Activated T-helper 1 cell treated with anti-CD3 and anti-CD28 coated beads, Interleukin-2, amount 50 U/mL, for 16 hours (primary cell): Measurements from ENCODE around the gene PELI1.
"Not testable (repeated sequence)": the region's sequence is repeated elsewhere in the genome, so short reads cannot be mapped to it uniquely, and the experiment has no call there.

Experiments used
- DNase-seq, 2 donors: peaks; one replicate each; pipeline ENCODE4 v3.0.0-alpha.2; 2020; ENCODE audit warnings: low read depth in 1 of 2, low spot score in 1 of 2

Gene PELI1

DNA sequence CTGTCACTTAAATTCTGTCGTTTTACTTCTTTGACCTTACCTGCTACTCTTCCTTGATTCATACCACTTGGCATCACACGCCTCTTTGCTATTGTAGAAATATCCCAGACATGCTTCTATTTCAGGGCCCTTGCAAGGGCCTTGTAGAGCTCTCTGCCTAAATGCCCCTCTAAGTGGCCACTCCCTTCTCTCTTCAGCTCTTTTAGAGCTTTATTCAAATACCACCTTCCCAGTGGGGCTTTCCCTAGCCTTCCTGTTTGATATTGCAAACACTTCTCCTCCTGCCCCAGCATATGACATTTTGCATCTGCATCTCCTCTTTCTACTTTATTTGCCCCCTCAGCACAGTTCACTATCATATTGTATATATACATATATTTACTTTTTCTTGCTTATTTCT is 54.0 kb downstream of the PELI1 start:
- DNase-seq = no peak

DNA sequence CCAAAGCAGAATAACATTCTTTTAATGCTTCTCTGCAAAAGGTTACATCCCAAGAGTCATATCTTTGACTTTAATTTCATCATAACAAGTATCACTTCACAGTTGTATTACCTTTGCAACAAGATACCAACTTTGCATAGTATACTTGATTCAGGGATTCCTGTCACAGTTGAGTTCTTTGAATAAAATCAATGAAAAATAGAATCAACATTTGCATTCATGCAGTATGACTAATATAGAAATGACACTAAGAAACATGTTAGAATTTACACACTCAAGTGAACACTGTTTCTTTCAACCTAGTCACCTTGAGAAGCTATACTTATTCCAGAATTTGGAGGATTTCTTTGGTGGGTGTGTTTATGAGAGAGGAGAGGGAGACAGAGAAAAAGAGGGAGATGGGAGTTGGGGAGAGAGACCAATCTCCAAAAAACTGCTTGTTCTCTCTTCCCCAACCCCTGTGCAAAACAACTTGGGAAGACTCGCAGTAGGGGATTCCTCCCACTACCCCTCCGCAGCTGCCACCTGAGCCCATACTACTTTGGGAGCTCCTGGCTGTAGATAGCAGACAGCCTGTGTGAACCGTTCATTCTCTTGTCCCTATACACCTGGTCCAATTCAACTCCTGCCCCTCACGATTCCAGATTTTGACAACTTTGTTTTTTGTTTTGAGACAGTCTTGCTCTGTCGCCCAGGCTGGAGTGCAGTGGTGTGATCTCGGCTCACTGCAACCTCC is 57.7 kb downstream of the PELI1 start:
- no peak for DNase-seq

DNA sequence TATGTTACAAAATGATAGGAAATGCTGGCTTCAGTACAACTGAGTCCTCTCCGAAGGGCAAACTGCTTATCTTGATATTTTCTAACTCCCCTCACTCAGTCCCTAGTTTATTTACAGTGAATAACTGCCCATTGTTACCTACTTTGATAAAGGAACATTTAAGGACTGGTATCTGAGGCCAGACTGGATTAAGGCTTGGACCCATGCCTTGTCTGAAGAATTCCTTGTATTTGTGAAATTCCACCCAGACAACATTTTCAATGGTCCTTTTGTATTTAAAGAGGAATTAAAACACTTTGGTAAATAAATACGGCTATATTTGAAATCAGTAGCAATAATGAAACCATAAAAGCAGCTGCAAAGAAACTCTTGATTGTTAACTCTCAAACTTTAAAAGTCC is 58.3 kb downstream of the PELI1 start:
- DNase-seq = no peak

DNA sequence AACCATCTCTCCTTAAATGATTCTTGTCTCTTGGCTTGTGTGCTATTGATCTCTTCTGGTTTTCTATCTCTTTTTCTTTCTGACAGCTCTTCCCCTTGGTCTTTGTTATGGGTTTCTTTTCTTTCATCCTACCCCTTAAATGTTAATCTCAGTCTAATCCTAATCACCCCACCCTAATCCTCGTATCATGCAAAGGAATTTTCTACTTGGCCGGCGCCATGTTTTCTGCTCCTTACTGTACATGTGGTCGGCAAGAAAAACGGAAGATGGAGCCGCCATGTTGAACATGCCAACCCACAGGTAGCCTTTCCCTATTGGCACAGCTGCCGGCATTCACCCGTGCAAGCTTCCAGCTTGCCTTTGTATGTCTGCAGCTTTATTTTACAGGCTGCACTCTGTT is 63.2 kb downstream of the PELI1 start:
- DNase-seq = no peak

DNA sequence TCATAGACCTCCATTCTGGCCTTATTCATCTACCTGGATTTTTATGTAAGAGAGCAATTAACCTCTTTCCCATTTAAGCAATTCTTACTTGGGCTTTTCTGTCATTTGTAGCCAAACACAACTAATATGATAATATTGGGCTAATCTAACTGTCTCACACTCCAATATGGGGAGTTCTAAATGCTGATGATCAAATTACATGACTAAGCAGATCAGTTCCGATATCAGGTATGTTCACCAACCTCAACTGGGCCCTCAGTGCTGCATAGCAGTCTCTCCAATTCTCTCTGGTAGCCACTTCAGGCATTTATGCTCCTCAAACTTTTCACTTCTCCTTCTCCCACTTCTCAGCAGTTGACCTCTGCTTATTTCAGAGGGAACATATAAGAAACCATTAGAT is 64.0 kb downstream of the PELI1 start:
- no peak for DNase-seq

GRCh38 chr2:64079688-64080087 is 64.5 kb downstream of the PELI1 start:
- not testable (repeated sequence) for DNase-seq

- not testable (repeated sequence) for DNase-seq
These were observed 67.4 kb downstream of the PELI1 start for GRCh38 chr2:64076828-64077227.

DNA sequence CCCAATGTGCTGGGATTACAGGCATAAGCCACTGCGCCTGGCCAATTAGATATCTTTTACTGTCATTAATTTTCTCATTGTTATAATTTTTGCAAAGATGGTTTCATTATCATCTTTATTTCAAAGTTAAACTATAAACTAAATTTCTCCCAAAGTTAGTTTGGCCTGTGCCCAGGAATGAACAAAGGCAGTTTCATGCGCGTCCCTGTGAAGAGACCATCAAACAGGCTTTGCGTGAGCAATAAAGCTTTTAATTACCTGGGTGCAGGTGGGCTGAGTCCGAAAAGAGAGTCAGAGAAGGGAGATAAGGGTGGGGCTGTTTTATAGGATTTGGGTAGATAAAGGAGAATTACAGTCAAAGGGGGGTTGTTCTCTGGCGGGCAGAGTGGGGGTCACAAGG is 69.6 kb downstream of the PELI1 start:
- not testable (repeated sequence) for DNase-seq

DNA sequence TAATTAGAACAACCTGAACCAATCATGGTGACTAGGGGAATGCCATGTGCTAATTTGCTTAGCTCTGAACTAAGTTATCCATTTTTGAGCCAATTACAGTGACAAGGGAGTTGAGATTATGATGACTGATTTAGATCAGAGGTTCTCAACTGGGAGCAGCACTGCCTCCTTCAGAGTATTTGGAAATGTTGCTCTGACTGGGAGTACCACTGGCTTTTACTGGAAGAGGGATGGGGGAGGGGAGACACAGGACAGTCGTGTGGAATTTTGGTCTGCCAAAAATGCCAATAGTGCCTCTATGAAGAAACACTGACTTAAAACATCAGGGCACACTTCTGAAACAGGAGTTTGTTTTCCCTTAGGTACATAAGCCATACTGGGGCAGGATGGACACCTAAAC is 76.9 kb downstream of the PELI1 start:
- no peak for DNase-seq

DNA sequence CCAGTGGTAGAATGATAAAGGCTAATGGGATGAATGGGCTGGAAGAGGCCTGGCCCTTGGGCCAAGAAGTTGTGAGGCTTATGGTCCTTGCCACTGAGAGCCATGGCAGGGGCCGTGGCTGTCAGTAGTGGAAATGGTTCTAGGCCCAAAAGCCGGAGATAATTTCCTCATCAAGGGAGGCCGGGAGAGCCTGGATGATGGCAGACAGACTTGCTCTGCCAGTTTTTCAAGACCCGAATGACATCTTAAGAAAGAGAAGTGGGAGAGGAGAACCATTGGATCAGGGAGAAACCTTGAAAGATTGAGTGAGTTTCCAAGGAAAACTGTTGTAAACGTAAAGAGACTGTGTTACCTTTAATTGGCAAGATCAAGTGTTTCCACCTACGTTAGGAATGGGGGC is 78.7 kb downstream of the PELI1 start:
- no peak for DNase-seq

DNA sequence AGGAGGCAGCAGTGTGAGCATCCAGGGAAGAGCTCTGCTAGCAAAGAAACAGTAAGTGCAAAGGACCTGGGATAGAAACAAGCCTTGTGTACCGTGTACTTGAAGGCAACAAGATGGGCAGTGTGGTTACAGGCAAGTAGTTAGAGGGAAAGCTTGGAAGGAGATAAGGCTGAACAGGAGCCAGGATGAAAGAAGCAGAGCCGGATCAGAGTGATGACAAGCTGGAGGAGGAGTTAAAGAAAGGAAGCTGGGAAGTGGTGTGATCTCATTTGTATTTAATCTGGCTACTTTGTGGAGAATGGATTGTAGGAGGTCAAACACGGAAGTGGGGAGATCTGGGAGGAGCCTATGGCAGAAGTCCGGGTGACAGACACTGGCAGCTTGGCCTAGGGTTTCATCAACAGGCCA is 80.3 kb downstream of the PELI1 start:
- DNase-seq = no peak

DNA sequence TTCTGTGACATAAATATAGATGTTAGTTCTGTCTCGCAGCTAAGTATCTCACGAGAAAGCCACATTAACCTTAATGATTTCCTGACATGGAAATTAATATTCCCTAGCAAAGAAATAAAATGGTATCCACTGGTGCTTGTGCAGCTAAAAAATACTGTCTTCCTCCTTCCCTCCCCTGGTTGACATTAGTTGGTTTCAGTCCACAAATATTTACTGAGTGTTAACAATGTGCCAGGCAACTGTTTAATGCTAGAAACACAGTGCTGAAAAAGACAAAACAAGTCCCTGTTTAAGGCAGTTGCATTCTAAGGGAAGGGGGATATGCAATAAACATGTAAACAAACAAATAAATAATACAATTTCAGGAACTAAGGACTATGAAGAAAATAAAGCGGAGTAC is 80.8 kb downstream of the PELI1 start:
- no peak for DNase-seq

DNA sequence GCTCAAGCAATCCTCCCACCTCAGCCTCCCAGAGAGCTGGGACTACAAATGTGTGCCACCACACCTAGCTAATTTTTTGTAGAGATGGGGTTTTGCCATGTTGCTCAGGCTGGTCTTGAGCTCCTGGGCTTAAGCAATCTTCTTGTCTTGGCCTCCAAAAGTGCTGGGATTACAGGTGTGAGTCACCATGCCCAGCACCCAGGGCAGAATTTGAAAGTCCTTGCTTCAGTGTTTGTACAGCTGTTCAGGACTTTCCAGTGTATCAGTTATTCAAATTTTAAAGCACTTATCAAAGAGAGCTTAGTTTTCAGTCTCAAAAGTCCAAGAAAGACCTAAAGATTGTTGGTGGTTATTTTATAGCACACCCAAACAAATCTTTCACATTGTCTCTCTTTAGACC is 81.4 kb downstream of the PELI1 start:
- DNase-seq = no peak

GRCh38 chr2:64059270-64059669 is 85.0 kb downstream of the PELI1 start:
- DNase-seq = no peak

DNA sequence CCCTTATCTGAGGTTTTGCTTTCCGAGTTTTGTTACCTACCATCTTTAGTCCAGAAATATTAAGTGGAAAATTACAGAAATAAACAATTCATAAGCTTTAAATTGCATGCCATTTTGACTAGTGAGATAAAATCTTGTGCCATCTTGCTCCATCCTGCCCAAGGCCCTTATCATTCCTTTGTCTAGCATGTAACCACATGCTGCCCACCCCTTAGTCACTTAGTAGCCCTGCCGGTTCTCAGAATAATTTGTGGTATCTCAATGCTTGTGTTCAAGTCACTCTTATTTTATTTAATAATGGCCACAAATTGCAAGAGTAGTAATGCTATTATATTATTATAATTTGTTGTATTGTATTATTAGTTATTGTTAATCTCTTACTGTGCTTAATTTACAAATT is 88.2 kb downstream of the PELI1 start:
- DNase-seq = no peak

DNA sequence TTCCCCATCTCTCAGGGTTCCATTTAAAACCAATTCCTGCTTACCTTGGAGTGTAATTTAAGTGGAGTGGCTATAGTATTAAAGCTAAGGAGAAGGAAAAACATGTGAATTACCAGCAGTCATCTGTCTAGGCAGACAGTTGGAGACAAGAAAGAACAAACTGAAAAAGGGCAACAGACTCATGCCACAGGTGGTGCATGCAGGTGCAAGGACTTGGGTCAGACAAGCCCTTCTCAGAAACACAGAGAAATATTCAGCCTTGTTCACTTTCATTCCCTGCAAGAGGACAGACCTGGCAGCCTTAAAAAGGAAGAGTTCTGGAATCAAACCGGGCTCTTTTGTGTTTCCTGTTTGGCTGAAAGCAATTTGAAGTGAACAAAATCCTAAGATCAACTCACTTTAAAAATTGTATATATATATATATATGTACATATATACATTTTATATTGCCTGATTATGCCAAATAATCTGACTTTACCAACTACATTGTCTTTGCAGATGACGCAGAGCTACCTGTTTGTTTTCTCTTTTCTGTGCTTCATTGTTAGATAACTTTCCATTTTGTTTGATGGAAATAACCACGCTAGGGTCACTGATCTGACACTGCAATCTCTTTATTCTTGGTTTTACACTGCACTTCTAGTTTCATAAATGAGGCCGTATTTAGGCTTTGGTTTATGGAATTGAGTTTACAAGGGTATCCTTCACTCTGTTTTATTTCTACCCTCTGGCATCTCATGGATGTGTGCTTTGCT is 89.9 kb downstream of the PELI1 start:
- no peak for DNase-seq

GRCh38 chr2:64052463-64053241 is 91.6 kb downstream of the PELI1 start:
- no peak for DNase-seq

- DNase-seq = peak; percentile 40 to 45
These were observed 94.5 kb downstream of the PELI1 start for GRCh38 chr2:64049633-64050220.

GRCh38 chr2:64045938-64046337 is 98.3 kb downstream of the PELI1 start:
- DNase-seq = no peak
